ENCODE data around the gene CUX1.

DNA sequence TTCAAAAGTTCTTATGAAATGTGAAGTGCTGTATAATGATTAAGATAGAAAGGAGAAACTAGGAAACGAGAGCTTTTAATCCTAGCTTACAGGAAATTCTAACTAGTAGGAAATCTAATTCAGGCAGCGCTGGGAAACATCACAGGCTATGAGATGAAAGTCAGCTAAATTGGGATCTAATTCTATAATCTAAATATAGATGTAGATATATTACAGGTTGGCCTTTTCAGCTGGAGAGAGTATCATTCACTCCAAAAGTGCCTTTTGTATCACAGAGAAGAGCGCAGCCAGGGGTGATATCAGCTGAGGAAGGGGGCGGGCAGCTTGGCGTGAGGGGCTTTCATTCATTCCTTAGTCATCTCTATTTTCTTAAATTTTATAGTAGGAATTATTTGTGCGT, 157.0 kb downstream of the CUX1 start:
- TF ChIP-seq, protein P1, sequence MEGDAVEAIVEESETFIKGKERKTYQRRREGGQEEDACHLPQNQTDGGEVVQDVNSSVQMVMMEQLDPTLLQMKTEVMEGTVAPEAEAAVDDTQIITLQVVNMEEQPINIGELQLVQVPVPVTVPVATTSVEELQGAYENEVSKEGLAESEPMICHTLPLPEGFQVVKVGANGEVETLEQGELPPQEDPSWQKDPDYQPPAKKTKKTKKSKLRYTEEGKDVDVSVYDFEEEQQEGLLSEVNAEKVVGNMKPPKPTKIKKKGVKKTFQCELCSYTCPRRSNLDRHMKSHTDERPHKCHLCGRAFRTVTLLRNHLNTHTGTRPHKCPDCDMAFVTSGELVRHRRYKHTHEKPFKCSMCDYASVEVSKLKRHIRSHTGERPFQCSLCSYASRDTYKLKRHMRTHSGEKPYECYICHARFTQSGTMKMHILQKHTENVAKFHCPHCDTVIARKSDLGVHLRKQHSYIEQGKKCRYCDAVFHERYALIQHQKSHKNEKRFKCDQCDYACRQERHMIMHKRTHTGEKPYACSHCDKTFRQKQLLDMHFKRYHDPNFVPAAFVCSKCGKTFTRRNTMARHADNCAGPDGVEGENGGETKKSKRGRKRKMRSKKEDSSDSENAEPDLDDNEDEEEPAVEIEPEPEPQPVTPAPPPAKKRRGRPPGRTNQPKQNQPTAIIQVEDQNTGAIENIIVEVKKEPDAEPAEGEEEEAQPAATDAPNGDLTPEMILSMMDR (IDR thresholded peaks at IDR 0.05), result no peak
- no peak for TF ChIP-seq POLR2A (IDR thresholded peaks at IDR 0.05)

All from lower leg skin (tissue), 3 donors.